Activated T-helper 1 cell treated with anti-CD3 and anti-CD28 coated beads, Interleukin-12 subunit alpha, Interleukin-12 subunit beta, Interleukin-2, Interleukin-4 antibody, amounts not matched to agents 30 ng/mL and 10 ng/mL and 1 ng/mL, durations not matched to agents 14 hours and 24 hours and 36 hours (primary cell): ENCODE results near the gene TMPRSS6. TPM values are rescaled to one million over a fixed set of nuclear protein-coding genes. Genes with fewer than 3 reads are reported as not detected.

Experiments
- DNase-seq: peaks from one replicate; pipeline ENCODE4 v3.0.0; 2021; ENCODE audit warnings: low spot score
- H3K27ac Mint-ChIP-seq: one replicate; pipeline ENCODE4 v1.8.0; 2021; ENCODE audit warnings: mild to moderate bottlenecking, mixed read lengths
- H3K27me3 Mint-ChIP-seq: one replicate; pipeline ENCODE4 v1.8.0; 2022; ENCODE audit warnings: mild to moderate bottlenecking, moderate library complexity, mixed read lengths; ENCODE audit not compliant: insufficient read depth
- H3K36me3 Mint-ChIP-seq: one replicate; pipeline ENCODE4 v1.8.0; 2021; ENCODE audit warnings: low read depth, mixed read lengths
- H3K4me1 Mint-ChIP-seq: one replicate; pipeline ENCODE4 v1.8.0; 2021; ENCODE audit warnings: low read depth, mixed read lengths
- H3K4me3 Mint-ChIP-seq: one replicate; pipeline ENCODE4 v1.8.0; 2021; ENCODE audit warnings: mild to moderate bottlenecking, moderate library complexity, mixed read lengths
- H3K9me3 Mint-ChIP-seq: one replicate; pipeline ENCODE4 v1.8.0; 2021; ENCODE audit warnings: mixed read lengths
- intact Hi-C: fragments of 100-400 bp; cut with micrococcal nuclease; formaldehyde crosslinking; loops from one replicate; pipeline ENCODE4 v1.15.1; 2024
- total RNA-seq: library from RNA; stranded (reverse); gene quantifications from 2 replicates; pipeline ENCODE4 v1.2.3, GENCODE V29; 2022

TMPRSS6 gene
- total RNA-seq, 1 donor from 2014 or later, result 2.3 TPM

- intact Hi-C loops, result no loop called here
- H3K27ac Mint-ChIP-seq, result peak overlapping the region; percentile 49
- DNase-seq, result no peak
- H3K36me3 Mint-ChIP-seq, result peaks cover 7% of the 10 kb centered on the region
- H3K4me1 Mint-ChIP-seq, result peaks cover 41% of the 10 kb centered on the region
- H3K4me3 Mint-ChIP-seq, result peak overlapping the region; percentile 67
- no peaks in the 10 kb centered on the region for H3K9me3 Mint-ChIP-seq
- no peaks in the 10 kb centered on the region for H3K27me3 Mint-ChIP-seq
Observed at GRCh38 chr22:37088108-37088605, 21.4 kb downstream of the TMPRSS6 start.

GRCh38 chr22:37086184-37086583, 23.3 kb downstream of the TMPRSS6 start:
- Mint-ChIP-seq H3K27me3 (no peaks in the 10 kb centered on the region), H3K36me3 (peaks cover 10% of the 10 kb centered on the region), H3K27ac (no peak overlapping the region), H3K4me3 (no peak overlapping the region), H3K9me3 (no peaks in the 10 kb centered on the region), H3K4me1 (peaks cover 59% of the 10 kb centered on the region)
- intact Hi-C loops, result no loop called here
- no peak for DNase-seq

- DNase-seq, result no peak
- Mint-ChIP-seq H3K4me1 (peaks cover 73% of the 10 kb centered on the region), H3K27ac (peak overlapping the region; percentile 77), H3K27me3 (peaks cover 1% of the 10 kb centered on the region), H3K4me3 (no peak overlapping the region), H3K36me3 (peaks cover 10% of the 10 kb centered on the region), H3K9me3 (no peaks in the 10 kb centered on the region)
- intact Hi-C loops, result no loop called here
Observed at GRCh38 chr22:37084385-37084784, 25.1 kb downstream of the TMPRSS6 start.

- peaks cover 10% of the 10 kb centered on the region for H3K36me3 Mint-ChIP-seq
- H3K27me3 Mint-ChIP-seq, result peaks cover 1% of the 10 kb centered on the region
- peaks cover 75% of the 10 kb centered on the region for H3K4me1 Mint-ChIP-seq
- peak overlapping the region; percentile 25 for H3K4me3 Mint-ChIP-seq
- peak overlapping the region; percentile 77 for H3K27ac Mint-ChIP-seq
- intact Hi-C loops, result no loop called here
- no peaks in the 10 kb centered on the region for H3K9me3 Mint-ChIP-seq
- DNase-seq, result no peak
Observed at GRCh38 chr22:37083914-37084313, 25.6 kb downstream of the TMPRSS6 start.

- H3K27me3 Mint-ChIP-seq, result peaks cover 1% of the 10 kb centered on the region
- DNase-seq, result peak; percentile 16
- H3K27ac Mint-ChIP-seq, result peak overlapping the region; percentile 95
- intact Hi-C loops, result no loop called here
- H3K9me3 Mint-ChIP-seq, result no peaks in the 10 kb centered on the region
- H3K4me1 Mint-ChIP-seq, result peaks cover 73% of the 10 kb centered on the region
- H3K4me3 Mint-ChIP-seq, result peak overlapping the region; percentile 50
- peaks cover 9% of the 10 kb centered on the region for H3K36me3 Mint-ChIP-seq
Observed at GRCh38 chr22:37082251-37082873, 27.2 kb downstream of the TMPRSS6 start.

GRCh38 chr22:37080838-37081237, 28.7 kb downstream of the TMPRSS6 start:
- Mint-ChIP-seq H3K27me3 (peaks cover 1% of the 10 kb centered on the region), H3K36me3 (peaks cover 9% of the 10 kb centered on the region), H3K27ac (peak overlapping the region; percentile 95), H3K9me3 (no peaks in the 10 kb centered on the region), H3K4me1 (peaks cover 73% of the 10 kb centered on the region), H3K4me3 (no peak overlapping the region)
- intact Hi-C loops, result no loop called here
- DNase-seq, result no peak

GRCh38 chr22:37080438-37080837, 29.1 kb downstream of the TMPRSS6 start:
- DNase-seq, result no peak
- Mint-ChIP-seq H3K27me3 (peaks cover 3% of the 10 kb centered on the region), H3K4me1 (peaks cover 73% of the 10 kb centered on the region), H3K36me3 (peaks cover 9% of the 10 kb centered on the region), H3K27ac (peak overlapping the region; percentile 95), H3K9me3 (no peaks in the 10 kb centered on the region), H3K4me3 (peak overlapping the region; percentile 22)
- intact Hi-C loops, result no loop called here

- peaks cover 3% of the 10 kb centered on the region for H3K27me3 Mint-ChIP-seq
- H3K36me3 Mint-ChIP-seq, result peaks cover 9% of the 10 kb centered on the region
- DNase-seq, result peak; percentile 81
- H3K4me3 Mint-ChIP-seq, result peak overlapping the region; percentile 22
- intact Hi-C loops, result loop anchor here (1.0 to 2.0 kb wide), 3 partner anchors 16 to 377 kb away; no protein-coding TSS in a partner anchor
- H3K4me1 Mint-ChIP-seq, result peaks cover 69% of the 10 kb centered on the region
- no peaks in the 10 kb centered on the region for H3K9me3 Mint-ChIP-seq
- peak overlapping the region; percentile 95 for H3K27ac Mint-ChIP-seq
Observed at GRCh38 chr22:37079668-37080171, 29.8 kb downstream of the TMPRSS6 start.

- H3K9me3 Mint-ChIP-seq, result no peaks in the 10 kb centered on the region
- intact Hi-C loops, result loop anchor here (1.0 to 2.0 kb wide), 3 partner anchors 16 to 378 kb away; no protein-coding TSS in a partner anchor
- H3K27ac Mint-ChIP-seq, result peak overlapping the region; percentile 95
- peaks cover 9% of the 10 kb centered on the region for H3K36me3 Mint-ChIP-seq
- peak overlapping the region; percentile 22 for H3K4me3 Mint-ChIP-seq
- no peak for DNase-seq
- peaks cover 64% of the 10 kb centered on the region for H3K4me1 Mint-ChIP-seq
- H3K27me3 Mint-ChIP-seq, result peaks cover 3% of the 10 kb centered on the region
Observed at GRCh38 chr22:37079158-37079557, 30.4 kb downstream of the TMPRSS6 start.

GRCh38 chr22:37077802-37078448, 31.6 kb downstream of the TMPRSS6 start:
- H3K27ac Mint-ChIP-seq, result peak overlapping the region; percentile 95
- DNase-seq, result peak; percentile 79
- peaks cover 53% of the 10 kb centered on the region for H3K4me1 Mint-ChIP-seq
- peaks cover 3% of the 10 kb centered on the region for H3K36me3 Mint-ChIP-seq
- intact Hi-C loops, result loop anchor here (1.0 to 2.0 kb wide), 5 partner anchors 44 to 379 kb away; no protein-coding TSS in a partner anchor
- H3K9me3 Mint-ChIP-seq, result no peaks in the 10 kb centered on the region
- peak overlapping the region; percentile 49 for H3K4me3 Mint-ChIP-seq
- H3K27me3 Mint-ChIP-seq, result peaks cover 3% of the 10 kb centered on the region

GRCh38 chr22:37075822-37076433, 33.6 kb downstream of the TMPRSS6 start:
- Mint-ChIP-seq H3K9me3 (no peaks in the 10 kb centered on the region), H3K36me3 (no peaks in the 10 kb centered on the region), H3K4me1 (peaks cover 33% of the 10 kb centered on the region), H3K4me3 (no peak overlapping the region), H3K27me3 (peaks cover 3% of the 10 kb centered on the region), H3K27ac (peak overlapping the region; percentile 32)
- intact Hi-C loops, result no loop called here
- no peak for DNase-seq

GRCh38 chr22:37075046-37075445, 34.5 kb downstream of the TMPRSS6 start:
- Mint-ChIP-seq H3K36me3 (no peaks in the 10 kb centered on the region), H3K9me3 (no peaks in the 10 kb centered on the region), H3K4me3 (no peak overlapping the region), H3K27me3 (peaks cover 3% of the 10 kb centered on the region), H3K27ac (no peak overlapping the region), H3K4me1 (peaks cover 24% of the 10 kb centered on the region)
- intact Hi-C loops, result no loop called here
- no peak for DNase-seq

GRCh38 chr22:37074537-37074936, 35.0 kb downstream of the TMPRSS6 start:
- no peak for DNase-seq
- no peak overlapping the region for H3K27ac Mint-ChIP-seq

More at GRCh38 chr22:37074537-37074936, 35.0 kb downstream of the TMPRSS6 start:
- H3K4me1 Mint-ChIP-seq, result peaks cover 19% of the 10 kb centered on the region
- H3K27me3 Mint-ChIP-seq, result peaks cover 3% of the 10 kb centered on the region
- H3K36me3 Mint-ChIP-seq, result no peaks in the 10 kb centered on the region
- no peak overlapping the region for H3K4me3 Mint-ChIP-seq
- intact Hi-C loops, result no loop called here
- no peaks in the 10 kb centered on the region for H3K9me3 Mint-ChIP-seq
